Naive thymus-derived CD4-positive, alpha-beta T cell (primary cell): ENCODE results near the gene PPP4R3B. TPM values are rescaled to one million over a fixed set of nuclear protein-coding genes. Genes with fewer than 3 reads are reported as not detected.
A peak's percentile ranks its signal among the peaks of the same experiment; 100 is the strongest.

ENCODE experiments used
- ATAC-seq: fragments of 150-1000 bp; cut with Tn5 transposase; 2 replicates; pipeline ENCODE4 v1.10.0; 2021; ENCODE audit warnings: mild to moderate bottlenecking, moderate library complexity
- CTCF ChIA-PET: fragments of 350-600 bp; sonication (Branson Sonifier 250); formaldehyde crosslinking; loops from one replicate; lab custom pipeline; 2021; ENCODE audit warnings: antibody characterized with exemption; lab: Charles Lee
- POLR2A ChIA-PET: fragments of 350-600 bp; sonication (Branson Sonifier 250); formaldehyde crosslinking; loops from one replicate; lab custom pipeline; 2021; ENCODE audit warnings: antibody characterized with exemption, inconsistent platforms; lab: Charles Lee
- DNase-seq, 9 donors: peaks; one replicate each; pipeline versions ENCODE4 v3.0.0 to v3.0.0-alpha.2; 2020 to 2022; ENCODE audit warnings: mixed read lengths in 1 of 9
- H3K27ac ChIP-seq: one replicate; pipeline ENCODE4 v1.7.0; 2013; ENCODE audit warnings: mild to moderate bottlenecking, low read depth, low read length, moderate library complexity
- H3K27me3 ChIP-seq, 2 donors: one replicate each; pipeline ENCODE4 v1.7.0; 2013; ENCODE audit warnings: low read length in 2 of 2, mild to moderate bottlenecking in 2 of 2, moderate library complexity in 2 of 2; ENCODE audit not compliant: control insufficient read depth in 2 of 2, insufficient read depth in 2 of 2
- H3K36me3 ChIP-seq, 3 experiments: 1 replicate in 2 of 3; 2 replicates in 1 of 3; pipeline ENCODE4 v1.7.0; 2013; ENCODE audit warnings: low read length in 3 of 3, mild to moderate bottlenecking in 3 of 3, moderate library complexity in 1 of 3; ENCODE audit not compliant: insufficient read depth in 3 of 3, control insufficient read depth in 2 of 3
- H3K4me1 ChIP-seq, 2 donors: one replicate each; pipeline ENCODE4 v1.7.0; 2013; ENCODE audit warnings: low read length in 2 of 2, mild to moderate bottlenecking in 2 of 2, moderate library complexity in 1 of 2; ENCODE audit not compliant: control insufficient read depth in 2 of 2, insufficient read depth in 2 of 2
- H3K4me3 ChIP-seq: 2 replicates; pipeline ENCODE4 v1.7.0; 2013; ENCODE audit warnings: mild to moderate bottlenecking, low read length
- H3K9me3 ChIP-seq, 3 experiments: 1 replicate in 2 of 3; 2 replicates in 1 of 3; pipeline ENCODE4 v1.7.0; 2013; ENCODE audit warnings: low read length in 3 of 3; ENCODE audit not compliant: control insufficient read depth in 2 of 3
- H3K27ac Mint-ChIP-seq, 9 donors: one replicate each; pipeline ENCODE4 v1.8.0; 2020 to 2022; ENCODE audit warnings: mixed read lengths in 9 of 9, mild to moderate bottlenecking in 8 of 9, moderate library complexity in 5 of 9, inconsistent platforms in 2 of 9
- H3K27me3 Mint-ChIP-seq, 5 donors: one replicate each; pipeline ENCODE4 v1.8.0; 2021 to 2022; ENCODE audit warnings: mixed read lengths in 5 of 5, mild to moderate bottlenecking in 1 of 5
- H3K36me3 Mint-ChIP-seq, 5 donors: one replicate each; pipeline ENCODE4 v1.8.0; 2020 to 2022; ENCODE audit warnings: mixed read lengths in 5 of 5, mild to moderate bottlenecking in 3 of 5, inconsistent platforms in 1 of 5
- H3K4me1 Mint-ChIP-seq, 7 donors: one replicate each; pipeline ENCODE4 v1.8.0; 2020 to 2022; ENCODE audit warnings: mixed read lengths in 7 of 7, mild to moderate bottlenecking in 3 of 7, inconsistent platforms in 1 of 7
- H3K4me3 Mint-ChIP-seq, 10 donors: one replicate each; pipeline ENCODE4 v1.8.0; 2020 to 2022; ENCODE audit warnings: mild to moderate bottlenecking in 10 of 10, mixed read lengths in 10 of 10, moderate library complexity in 6 of 10, inconsistent platforms in 2 of 10
- H3K9me3 Mint-ChIP-seq, 11 donors: one replicate each; pipeline ENCODE4 v1.8.0; 2020 to 2022; ENCODE audit warnings: mixed read lengths in 11 of 11, mild to moderate bottlenecking in 4 of 11, inconsistent platforms in 1 of 11, moderate library complexity in 1 of 11
- intact Hi-C, 2 donors: fragments of 100-400 bp; cut with micrococcal nuclease; formaldehyde crosslinking; loops; one replicate each; pipeline ENCODE4 v1.15.1; 2023
- polyA plus RNA-seq, 2 donors: library from polyadenylated mRNA; unstranded; fragments of 300-500 nt; fragmentation: Illumina TruSeq; gene quantifications; one replicate each; pipeline ENCODE4 v1.2.3, GENCODE V29; 2021
- total RNA-seq, 6 experiments: library from RNA in 5 of 6; stranded (reverse) in 5 of 6; gene quantifications; 1 replicate in 5 of 6; 2 replicates in 1 of 6; pipeline ENCODE4 v1.2.3 and lab custom pipeline; 2021 to 2026

PPP4R3B gene
- 100 to 1,000 TPM in 2 of 5 experiments, 10 to 100 TPM in 3; 67.2 to 113 (median 88.0) TPM for total RNA-seq
- 10 to 100 TPM; 65.9 to 75.7 TPM for polyA plus RNA-seq
- 138 reads per million, percentile 89 among the genes with 10 or more reads in this experiment for total RNA-seq (lab: John Stamatoyannopoulos, UW)

GRCh38 chr2:55617175-55618024 lies at the start of gene PPP4R3B:
Gene PPP4R3B, minus strand, starts transcription at chr2:55617622. Its CDS starts 337 bp downstream, at chr2:55617285.
- Mint-ChIP-seq H3K36me3 (peaks cover 2 to 36% (median 15%) of the 10 kb centered on the region in 5 donors), H3K27ac (no peak within 1 kb of the TSS), H3K27me3 (no peaks in the 10 kb centered on the region), H3K9me3 (no peaks in the 10 kb centered on the region), H3K4me1 (peaks cover 23 to 67% (median 30%) of the 10 kb centered on the region in 7 donors), H3K4me3 (no peak within 1 kb of the TSS)
- intact Hi-C loops: loop anchor here (1.0 to 10.0 kb wide), 23 partner anchors 8 to 1850 kb away; partner anchors contain the start of genes CCDC88A (in 2 of the 2), CFAP36 (in 2 of the 2), CLHC1 (in 2 of the 2) and ERLEC1 (in 2 of the 2)
- POLR2A ChIA-PET: interaction anchor here (0.6 to 4.1 kb wide), 27 partner anchors 8 to 1622 kb away, joined by 3 to 95 read pairs (median 4); partner anchors contain the start of genes ACYP2, CCDC88A, CFAP36 and EML6
- peak; percentile 94 for ATAC-seq
- Histone ChIP-seq H3K9me3 (no peaks in the 10 kb centered on the region), H3K27me3 (no peaks in the 10 kb centered on the region), H3K27ac (peak within 1 kb of the TSS; percentile 99), H3K4me1 (peaks cover 33 to 46% of the 10 kb centered on the region in 2 donors), H3K36me3 (peaks cover 0 to 32% (median 0%) of the 10 kb centered on the region in 3 experiments), H3K4me3 (peak within 1 kb of the TSS; percentile 83)
- DNase-seq: peak; percentile 94 to 100 (median 99)
- CTCF ChIA-PET: interaction anchor here (1.0 to 1.3 kb wide), 2 partner anchors 13 to 97 kb away, joined by 3 to 4 read pairs; no protein-coding TSS in a partner anchor

- H3K4me1 ChIP-seq: no peaks in the 10 kb centered on the region
- H3K27ac Mint-ChIP-seq: peak overlapping the region in 1 of 9 donors; percentile 32
- no peak overlapping the region for H3K4me3 ChIP-seq
- H3K9me3 ChIP-seq: no peaks in the 10 kb centered on the region
- H3K36me3 ChIP-seq: peaks cover 0 to 20% (median 5%) of the 10 kb centered on the region in 3 experiments
- ATAC-seq (no peak), DNase-seq (no peak)
- H3K4me3 Mint-ChIP-seq: no peak overlapping the region
- H3K27me3 ChIP-seq: no peaks in the 10 kb centered on the region
- no peak overlapping the region for H3K27ac ChIP-seq
- intact Hi-C loops: no loop called here
- peaks cover 0 to 2% (median 0%) of the 10 kb centered on the region in 11 donors for H3K9me3 Mint-ChIP-seq
- ChIA-PET POLR2A (no interaction called here), CTCF (no interaction called here)
- no peaks in the 10 kb centered on the region for H3K27me3 Mint-ChIP-seq
- peaks cover 0 to 1% (median 0%) of the 10 kb centered on the region in 7 donors for H3K4me1 Mint-ChIP-seq
- H3K36me3 Mint-ChIP-seq: peaks cover 6 to 35% (median 18%) of the 10 kb centered on the region in 5 donors
Observed at GRCh38 chr2:55653255-55653654, 35.8 kb upstream of the PPP4R3B start.

GRCh38 chr2:55649211-55649610 lies 31.8 kb upstream of the PPP4R3B start:
- DNase-seq (no peak), ATAC-seq (no peak)
- Mint-ChIP-seq H3K27me3 (no peaks in the 10 kb centered on the region), H3K36me3 (peaks cover 0 to 36% (median 9%) of the 10 kb centered on the region in 5 donors), H3K9me3 (no peaks in the 10 kb centered on the region), H3K27ac (peak overlapping the region in 1 of 9 donors; percentile 82), H3K4me1 (peaks cover 0 to 1% (median 0%) of the 10 kb centered on the region in 7 donors), H3K4me3 (no peak overlapping the region)
- ChIA-PET POLR2A (interaction anchor here (1.1 kb wide), 1 partner anchor 28 kb away, joined by 3 read pairs; no protein-coding TSS in a partner anchor), CTCF (no interaction called here)
- H3K36me3 ChIP-seq: peaks cover 0 to 21% (median 5%) of the 10 kb centered on the region in 3 experiments
- H3K27me3 ChIP-seq: no peaks in the 10 kb centered on the region
- H3K4me3 ChIP-seq: no peak overlapping the region
- H3K27ac ChIP-seq: no peak overlapping the region
- intact Hi-C loops: no loop called here
- H3K9me3 ChIP-seq: no peaks in the 10 kb centered on the region
- H3K4me1 ChIP-seq: no peaks in the 10 kb centered on the region

GRCh38 chr2:55636831-55637230 lies 19.4 kb upstream of the PPP4R3B start:
- peaks cover 0 to 29% (median 0%) of the 10 kb centered on the region in 3 experiments for H3K36me3 ChIP-seq
- ATAC-seq (no peak), DNase-seq (no peak)
- no peaks in the 10 kb centered on the region for H3K27me3 ChIP-seq
- ChIA-PET POLR2A (no interaction called here), CTCF (no interaction called here)
- H3K36me3 Mint-ChIP-seq: peaks cover 0 to 22% (median 11%) of the 10 kb centered on the region in 5 donors
- H3K4me3 Mint-ChIP-seq: no peak overlapping the region
- H3K9me3 ChIP-seq: no peaks in the 10 kb centered on the region
- H3K4me1 Mint-ChIP-seq: peaks cover 0 to 4% (median 0%) of the 10 kb centered on the region in 7 donors
- H3K9me3 Mint-ChIP-seq: no peaks in the 10 kb centered on the region
- intact Hi-C loops: no loop called here
- H3K4me1 ChIP-seq: no peaks in the 10 kb centered on the region
- no peaks in the 10 kb centered on the region for H3K27me3 Mint-ChIP-seq
- H3K27ac ChIP-seq: no peak overlapping the region
- H3K4me3 ChIP-seq: no peak overlapping the region
- no peak overlapping the region for H3K27ac Mint-ChIP-seq

- CTCF ChIA-PET: no interaction called here
- Mint-ChIP-seq H3K36me3 (peaks cover 0 to 22% (median 11%) of the 10 kb centered on the region in 5 donors), H3K4me1 (peaks cover 16 to 54% (median 39%) of the 10 kb centered on the region in 7 donors), H3K27me3 (no peaks in the 10 kb centered on the region), H3K4me3 (no peak overlapping the region), H3K9me3 (no peaks in the 10 kb centered on the region), H3K27ac (peak overlapping the region in 3 of 9 donors; percentile 3 to 10 (median 9))
- DNase-seq (no peak), ATAC-seq (no peak)
- no peaks in the 10 kb centered on the region for H3K9me3 ChIP-seq
- H3K4me1 ChIP-seq: peaks cover under 1 to 5% of the 10 kb centered on the region in 2 donors
- H3K36me3 ChIP-seq: peaks cover 0 to 12% (median 3%) of the 10 kb centered on the region in 3 experiments
- intact Hi-C loops: no loop called here
- no peak overlapping the region for H3K27ac ChIP-seq
- no peak overlapping the region for H3K4me3 ChIP-seq
- POLR2A ChIA-PET: interaction anchor here (2.2 kb wide), 1 partner anchor 11 kb away, joined by 8 read pairs; the partner anchor contains the start of gene PPP4R3B
- H3K27me3 ChIP-seq: no peaks in the 10 kb centered on the region
Observed at GRCh38 chr2:55628931-55629330, 11.5 kb upstream of the PPP4R3B start.

GRCh38 chr2:55627915-55628314 lies 10.5 kb upstream of the PPP4R3B start:
- peak overlapping the region in 2 of 9 donors; percentile 3 to 81 for H3K27ac Mint-ChIP-seq

More at GRCh38 chr2:55627915-55628314, 10.5 kb upstream of the PPP4R3B start:
- Mint-ChIP-seq H3K27me3 (no peaks in the 10 kb centered on the region), H3K36me3 (peaks cover 0 to 29% (median 11%) of the 10 kb centered on the region in 5 donors), H3K9me3 (no peaks in the 10 kb centered on the region), H3K4me3 (no peak overlapping the region), H3K4me1 (peaks cover 23 to 64% (median 45%) of the 10 kb centered on the region in 7 donors)
- ATAC-seq (no peak), DNase-seq (no peak)
- CTCF ChIA-PET: no interaction called here
- POLR2A ChIA-PET: interaction anchor here (1.1 to 2.2 kb wide), 2 partner anchors 10 kb away, joined by 3 to 8 read pairs; partner anchors contain the start of gene PPP4R3B
- no peaks in the 10 kb centered on the region for H3K27me3 ChIP-seq
- H3K4me1 ChIP-seq: peaks cover 4 to 14% of the 10 kb centered on the region in 2 donors
- H3K27ac ChIP-seq: no peak overlapping the region
- intact Hi-C loops: no loop called here
- H3K36me3 ChIP-seq: peaks cover 0 to 12% (median 3%) of the 10 kb centered on the region in 3 experiments
- H3K9me3 ChIP-seq: no peaks in the 10 kb centered on the region
- H3K4me3 ChIP-seq: no peak overlapping the region
